ENCODE data around the gene KIF16B. TPM values are rescaled to one million over a fixed set of nuclear protein-coding genes. Genes with fewer than 3 reads are reported as not detected.

KIF16B gene
- total and polyA plus RNA-seq, 5 experiments from 2014 or later: 1.9 to 7.9 (median 6.2) TPM

DNA sequence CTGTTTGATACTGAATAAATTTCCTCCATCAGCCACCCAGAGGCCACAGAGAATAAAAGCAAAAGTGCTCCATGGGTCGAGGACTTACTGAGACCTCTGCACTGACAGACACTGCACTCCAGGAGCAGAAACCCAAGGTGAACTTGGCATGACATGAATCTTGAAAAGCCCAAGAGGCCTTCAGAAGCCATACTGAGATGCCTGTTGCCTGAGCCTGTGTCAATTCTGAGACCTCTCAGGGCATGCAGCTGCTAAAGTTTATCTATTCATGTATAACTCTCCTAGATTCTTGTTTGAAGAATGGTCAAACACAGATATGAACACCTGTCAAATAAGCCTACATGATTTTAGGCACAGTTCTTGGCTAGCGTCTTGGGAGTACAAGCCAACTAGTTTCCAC lies 145.7 kb downstream of the KIF16B start:
- Mint-ChIP-seq H3K9me3 (peaks cover 0 to 7% (median 0%) of the 10 kb centered on the region in 9 donors), H3K27ac (no peak overlapping the region), H3K27me3 (no peaks in the 10 kb centered on the region), H3K4me3 (no peak overlapping the region), H3K4me1 (no peaks in the 10 kb centered on the region), H3K36me3 (peaks cover 53 to 73% (median 71%) of the 10 kb centered on the region in 3 donors)
- POLR2A ChIA-PET: no interaction called here
- DNase-seq (no peak), ATAC-seq (no peak)

DNA sequence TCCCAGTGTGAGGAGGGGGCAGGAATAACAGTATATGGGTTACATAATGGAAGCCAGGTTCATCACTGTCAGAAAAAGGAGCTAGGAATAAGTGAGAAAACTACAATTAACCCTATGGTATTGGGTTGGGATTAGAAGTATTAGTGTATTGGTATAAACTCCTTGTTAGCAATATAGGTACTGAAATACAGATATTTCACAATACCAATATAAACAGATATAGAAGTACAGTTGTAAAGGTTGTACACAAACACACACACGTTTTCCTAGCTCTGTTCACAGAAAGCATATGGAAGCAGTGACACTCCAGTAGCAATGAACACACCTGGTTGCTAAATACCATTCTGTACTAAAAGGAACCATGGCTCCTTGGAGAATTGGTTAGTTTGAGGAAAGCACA lies 148.5 kb downstream of the KIF16B start:
- H3K36me3 Mint-ChIP-seq: peaks cover 56 to 77% (median 64%) of the 10 kb centered on the region in 3 donors
- no peaks in the 10 kb centered on the region for H3K27me3 Mint-ChIP-seq
- H3K4me3 Mint-ChIP-seq: no peak overlapping the region
- peaks cover 0 to 7% (median 0%) of the 10 kb centered on the region in 9 donors for H3K9me3 Mint-ChIP-seq
- POLR2A ChIA-PET: no interaction called here
- no peak overlapping the region for H3K27ac Mint-ChIP-seq
- ATAC-seq: no peak
- H3K4me1 Mint-ChIP-seq: no peaks in the 10 kb centered on the region
- DNase-seq: no peak

- Mint-ChIP-seq H3K9me3 (peaks cover 0 to 7% (median 0%) of the 10 kb centered on the region in 9 donors), H3K4me3 (no peak overlapping the region), H3K27ac (no peak overlapping the region), H3K36me3 (peaks cover 51 to 76% (median 64%) of the 10 kb centered on the region in 3 donors), H3K27me3 (no peaks in the 10 kb centered on the region), H3K4me1 (no peaks in the 10 kb centered on the region)
- POLR2A ChIA-PET: no interaction called here
- ATAC-seq (no peak), DNase-seq (no peak)
These were observed 149.7 kb downstream of the KIF16B start for GRCh38 chr20:16423311-16424212.

DNA sequence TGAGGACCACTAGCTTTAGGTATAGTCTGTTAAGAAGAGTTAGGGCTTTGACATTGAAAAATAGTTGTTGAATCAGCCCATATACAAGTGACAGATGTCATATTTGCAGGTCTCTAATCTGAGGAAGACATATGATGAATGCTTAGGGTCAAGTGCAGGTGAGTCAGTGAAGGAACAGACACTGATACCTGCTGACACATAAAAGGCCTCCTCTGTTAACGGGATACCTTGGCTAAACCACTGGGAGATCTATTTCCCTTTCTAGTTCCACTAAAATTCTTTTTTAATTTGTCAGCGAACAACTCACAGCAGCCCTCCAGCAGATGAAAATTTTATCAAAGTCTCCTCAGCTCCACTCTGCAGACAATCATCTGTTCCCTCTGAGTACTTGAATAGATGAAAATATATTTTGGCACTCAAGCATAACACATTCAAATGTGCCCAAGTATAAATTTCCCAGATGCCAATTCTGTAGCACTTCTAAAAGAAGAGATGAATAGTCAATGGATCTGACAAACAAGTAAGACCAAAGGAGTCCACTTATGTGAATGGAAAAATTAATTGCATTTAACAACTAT lies 154.0 kb downstream of the KIF16B start:
- no peak overlapping the region for H3K4me3 Mint-ChIP-seq
- H3K36me3 Mint-ChIP-seq: peaks cover 23 to 68% (median 65%) of the 10 kb centered on the region in 3 donors
- no peak for DNase-seq
- H3K27me3 Mint-ChIP-seq: no peaks in the 10 kb centered on the region
- H3K4me1 Mint-ChIP-seq: no peaks in the 10 kb centered on the region
- peaks cover 0 to 6% (median 0%) of the 10 kb centered on the region in 9 donors for H3K9me3 Mint-ChIP-seq
- POLR2A ChIA-PET: no interaction called here
- no peak for ATAC-seq
- no peak overlapping the region for H3K27ac Mint-ChIP-seq

DNA sequence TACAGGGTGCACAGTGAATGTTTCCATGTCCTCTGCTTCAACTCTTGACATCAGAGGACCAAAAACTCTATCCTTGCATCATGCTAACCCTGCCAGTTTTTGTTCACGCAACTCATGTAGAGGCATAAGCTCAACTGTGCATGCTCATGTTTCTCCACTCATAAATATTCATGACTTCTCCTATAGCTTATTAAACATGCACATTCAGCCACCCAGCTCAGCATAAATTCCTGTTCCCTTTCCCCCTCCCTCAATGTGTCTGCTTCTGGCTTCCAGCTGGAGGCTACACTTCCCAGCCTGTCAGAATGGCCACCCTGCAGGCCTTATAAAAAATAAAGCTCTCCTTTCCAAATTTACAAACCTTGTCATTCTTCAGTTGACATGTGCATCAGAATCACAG lies 154.6 kb downstream of the KIF16B start:
- H3K4me3 Mint-ChIP-seq: no peak overlapping the region

GRCh38 chr20:16417001-16417400 lies 156.2 kb downstream of the KIF16B start:
- Mint-ChIP-seq H3K4me1 (no peaks in the 10 kb centered on the region), H3K4me3 (no peak overlapping the region), H3K9me3 (peaks cover 0 to 6% (median 0%) of the 10 kb centered on the region in 9 donors), H3K27ac (peak overlapping the region in 1 of 10 donors; percentile 60), H3K27me3 (no peaks in the 10 kb centered on the region), H3K36me3 (peaks cover 11 to 68% (median 65%) of the 10 kb centered on the region in 3 donors)
- no peak for DNase-seq
- no peak for ATAC-seq
- POLR2A ChIA-PET: no interaction called here

More for the DNA sequence above, 154.6 kb downstream of the KIF16B start:
- Mint-ChIP-seq H3K36me3 (peaks cover 21 to 62% (median 62%) of the 10 kb centered on the region in 3 donors), H3K27me3 (no peaks in the 10 kb centered on the region), H3K4me1 (no peaks in the 10 kb centered on the region), H3K27ac (no peak overlapping the region), H3K9me3 (peaks cover 0 to 3% (median 0%) of the 10 kb centered on the region in 9 donors)
- ATAC-seq: no peak
- POLR2A ChIA-PET: no interaction called here
- DNase-seq: no peak

- no peaks in the 10 kb centered on the region for H3K27me3 Mint-ChIP-seq
- H3K9me3 Mint-ChIP-seq: peaks cover 0 to 13% (median 2%) of the 10 kb centered on the region in 9 donors
- H3K4me3 Mint-ChIP-seq: no peak overlapping the region
- DNase-seq: no peak
- H3K27ac Mint-ChIP-seq: no peak overlapping the region
- H3K36me3 Mint-ChIP-seq: peaks cover 21 to 81% (median 62%) of the 10 kb centered on the region in 3 donors
- POLR2A ChIA-PET: no interaction called here
- H3K4me1 Mint-ChIP-seq: no peaks in the 10 kb centered on the region
- ATAC-seq: no peak
These were observed 157.9 kb downstream of the KIF16B start for GRCh38 chr20:16415071-16416053.

DNA sequence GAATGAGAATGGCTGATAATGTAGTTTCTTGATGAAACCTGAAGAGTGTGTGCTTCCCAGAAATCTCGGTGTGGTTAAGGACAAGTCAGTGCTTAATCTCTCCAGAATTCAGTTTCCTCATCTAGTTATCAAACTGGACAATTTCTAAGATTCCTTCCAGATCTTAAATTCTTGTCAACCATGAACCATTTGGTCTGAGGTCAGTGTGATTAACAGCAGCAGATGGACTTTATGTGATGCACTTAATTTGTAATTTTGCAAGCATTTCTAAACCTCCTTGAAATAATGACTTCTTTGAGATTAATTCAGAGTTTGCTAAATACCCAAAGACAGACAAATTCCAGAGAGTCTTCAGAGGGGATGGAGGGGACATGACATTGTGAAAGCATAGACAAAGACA lies 160.3 kb downstream of the KIF16B start:
- no peaks in the 10 kb centered on the region for H3K4me1 Mint-ChIP-seq
- POLR2A ChIA-PET: no interaction called here
- no peaks in the 10 kb centered on the region for H3K27me3 Mint-ChIP-seq
- no peak overlapping the region for H3K4me3 Mint-ChIP-seq
- H3K36me3 Mint-ChIP-seq: peaks cover 21 to 70% (median 48%) of the 10 kb centered on the region in 3 donors
- ATAC-seq (no peak), DNase-seq (no peak)
- peaks cover 0 to 20% (median 2%) of the 10 kb centered on the region in 9 donors for H3K9me3 Mint-ChIP-seq
- no peak overlapping the region for H3K27ac Mint-ChIP-seq

DNA sequence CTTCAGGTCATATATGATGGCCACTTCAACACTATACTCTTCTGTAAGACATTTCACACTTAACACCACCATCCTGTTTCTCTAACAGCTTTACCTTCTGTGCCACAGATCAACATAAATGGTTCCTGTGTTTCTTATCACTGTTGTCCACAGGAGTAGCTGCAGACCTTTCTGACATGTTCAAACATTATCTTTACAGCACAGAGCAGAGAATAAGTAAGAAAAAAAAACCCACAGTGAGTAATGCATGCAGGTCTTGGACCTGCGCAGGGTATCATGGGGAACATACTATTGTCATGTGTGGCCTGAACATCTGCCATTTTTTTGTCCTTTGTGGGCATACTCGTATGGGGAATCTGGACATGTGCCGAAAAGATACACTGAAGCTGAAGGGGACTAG lies 161.9 kb downstream of the KIF16B start:
- ATAC-seq (no peak), DNase-seq (no peak)
- POLR2A ChIA-PET: no interaction called here
- Mint-ChIP-seq H3K9me3 (peaks cover 0 to 20% (median 2%) of the 10 kb centered on the region in 9 donors), H3K27ac (no peak overlapping the region), H3K36me3 (peaks cover 23 to 64% (median 44%) of the 10 kb centered on the region in 3 donors), H3K27me3 (no peaks in the 10 kb centered on the region), H3K4me3 (no peak overlapping the region), H3K4me1 (no peaks in the 10 kb centered on the region)

GRCh38 chr20:16410626-16411025 lies 162.6 kb downstream of the KIF16B start:
- ATAC-seq: no peak
- H3K4me3 Mint-ChIP-seq: no peak overlapping the region
- no peaks in the 10 kb centered on the region for H3K4me1 Mint-ChIP-seq
- peaks cover 0 to 17% (median 2%) of the 10 kb centered on the region in 9 donors for H3K9me3 Mint-ChIP-seq
- no peak for DNase-seq
- POLR2A ChIA-PET: no interaction called here
- H3K27me3 Mint-ChIP-seq: no peaks in the 10 kb centered on the region
- H3K36me3 Mint-ChIP-seq: peaks cover 30 to 64% (median 47%) of the 10 kb centered on the region in 3 donors
- no peak overlapping the region for H3K27ac Mint-ChIP-seq

- Mint-ChIP-seq H3K27ac (no peak overlapping the region), H3K9me3 (peaks cover 0 to 17% (median 2%) of the 10 kb centered on the region in 9 donors), H3K27me3 (no peaks in the 10 kb centered on the region), H3K36me3 (peaks cover 29 to 61% (median 57%) of the 10 kb centered on the region in 3 donors), H3K4me3 (no peak overlapping the region), H3K4me1 (no peaks in the 10 kb centered on the region)
- POLR2A ChIA-PET: no interaction called here
- DNase-seq (no peak), ATAC-seq (no peak)
These were observed 164.3 kb downstream of the KIF16B start for GRCh38 chr20:16408981-16409380.

- Mint-ChIP-seq H3K4me3 (no peak overlapping the region), H3K27me3 (no peaks in the 10 kb centered on the region), H3K9me3 (peaks cover 0 to 17% (median 2%) of the 10 kb centered on the region in 9 donors), H3K36me3 (peaks cover 31 to 67% (median 63%) of the 10 kb centered on the region in 3 donors), H3K4me1 (no peaks in the 10 kb centered on the region), H3K27ac (no peak overlapping the region)
- POLR2A ChIA-PET: no interaction called here
- DNase-seq (no peak), ATAC-seq (no peak)
These were observed 165.8 kb downstream of the KIF16B start for GRCh38 chr20:16407251-16408067.
